NB4 (cell line): ENCODE results near the gene TELO2.

Experiments
- MAX ChIP-seq: IDR thresholded peaks from 2 replicates; pipeline ENCODE4 v1.6.1; 2011; ENCODE audit warnings: low read depth, low read length
- MYC ChIP-seq: IDR thresholded peaks from 2 replicates; pipeline ENCODE4 v1.6.1; 2011; ENCODE audit warnings: low read depth, low read length
- POLR2A ChIP-seq: IDR thresholded peaks from 2 replicates; pipeline ENCODE4 v1.6.1; 2011; ENCODE audit warnings: mild to moderate bottlenecking; ENCODE audit not compliant: insufficient read length; ENCODE audit errors: extremely low read depth
- TF ChIP-seq, protein P1 (sequence below): IDR thresholded peaks from one replicate; pipeline ENCODE4 v1.5.1; 2012; ENCODE audit warnings: low read depth, low read length

GRCh38 chr16:1496464-1496863 is 3.3 kb downstream of the TELO2 start:
- TF ChIP-seq POLR2A, result no peak
- TF ChIP-seq, protein P1, sequence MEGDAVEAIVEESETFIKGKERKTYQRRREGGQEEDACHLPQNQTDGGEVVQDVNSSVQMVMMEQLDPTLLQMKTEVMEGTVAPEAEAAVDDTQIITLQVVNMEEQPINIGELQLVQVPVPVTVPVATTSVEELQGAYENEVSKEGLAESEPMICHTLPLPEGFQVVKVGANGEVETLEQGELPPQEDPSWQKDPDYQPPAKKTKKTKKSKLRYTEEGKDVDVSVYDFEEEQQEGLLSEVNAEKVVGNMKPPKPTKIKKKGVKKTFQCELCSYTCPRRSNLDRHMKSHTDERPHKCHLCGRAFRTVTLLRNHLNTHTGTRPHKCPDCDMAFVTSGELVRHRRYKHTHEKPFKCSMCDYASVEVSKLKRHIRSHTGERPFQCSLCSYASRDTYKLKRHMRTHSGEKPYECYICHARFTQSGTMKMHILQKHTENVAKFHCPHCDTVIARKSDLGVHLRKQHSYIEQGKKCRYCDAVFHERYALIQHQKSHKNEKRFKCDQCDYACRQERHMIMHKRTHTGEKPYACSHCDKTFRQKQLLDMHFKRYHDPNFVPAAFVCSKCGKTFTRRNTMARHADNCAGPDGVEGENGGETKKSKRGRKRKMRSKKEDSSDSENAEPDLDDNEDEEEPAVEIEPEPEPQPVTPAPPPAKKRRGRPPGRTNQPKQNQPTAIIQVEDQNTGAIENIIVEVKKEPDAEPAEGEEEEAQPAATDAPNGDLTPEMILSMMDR, result no peak
- TF ChIP-seq MYC, result no peak
- TF ChIP-seq MAX, result no peak
